IPS-NIHi7 (cell line): ENCODE results near the gene ANKRD18A.

Experiments used
- DNase-seq: peaks from one replicate; pipeline ENCODE4 v3.0.0; 2012; ENCODE audit warnings: mixed read lengths; ENCODE audit errors: extremely low spot score

The ANKRD18A gene

GRCh38 chr9:38529317-38529716 lies 91.1 kb downstream of the ANKRD18A start:
- DNase-seq, result no peak

GRCh38 chr9:38527503-38527902 lies 92.9 kb downstream of the ANKRD18A start:
- no peak for DNase-seq

GRCh38 chr9:38526591-38526990 lies 93.8 kb downstream of the ANKRD18A start:
- no peak for DNase-seq

GRCh38 chr9:38523121-38523520 lies 97.3 kb downstream of the ANKRD18A start:
- no peak for DNase-seq

GRCh38 chr9:38521762-38522161 lies 98.6 kb downstream of the ANKRD18A start:
- DNase-seq, result no peak
